Esophagus muscularis mucosa (tissue), 4 donors: ENCODE results near the gene TMEM86A.

Experiments used
- EP300 ChIP-seq: sonication (generic); formaldehyde crosslinking; IDR thresholded peaks from one replicate; pipeline ENCODE4 v1.6.1; 2017; ENCODE audit warnings: antibody characterized with exemption
- POLR2A ChIP-seq: fragments of 450-650 bp; IDR thresholded peaks from one replicate; pipeline ENCODE4 v1.6.1; 2017; ENCODE audit warnings: antibody characterized with exemption, moderate library complexity, mild to moderate bottlenecking, low read depth
- TF ChIP-seq, protein P1 (sequence below), 3 experiments: fragments of 200-600 bp in 2 of 3; fragments of 450-650 bp in 1 of 3; sonication (generic) in 2 of 3; IDR thresholded peaks; one replicate each; pipeline ENCODE4 v1.5.1; 2017 to 2019; ENCODE audit warnings: antibody characterized with exemption in 3 of 3, mild to moderate bottlenecking in 2 of 3, moderate library complexity in 1 of 3

DNA sequence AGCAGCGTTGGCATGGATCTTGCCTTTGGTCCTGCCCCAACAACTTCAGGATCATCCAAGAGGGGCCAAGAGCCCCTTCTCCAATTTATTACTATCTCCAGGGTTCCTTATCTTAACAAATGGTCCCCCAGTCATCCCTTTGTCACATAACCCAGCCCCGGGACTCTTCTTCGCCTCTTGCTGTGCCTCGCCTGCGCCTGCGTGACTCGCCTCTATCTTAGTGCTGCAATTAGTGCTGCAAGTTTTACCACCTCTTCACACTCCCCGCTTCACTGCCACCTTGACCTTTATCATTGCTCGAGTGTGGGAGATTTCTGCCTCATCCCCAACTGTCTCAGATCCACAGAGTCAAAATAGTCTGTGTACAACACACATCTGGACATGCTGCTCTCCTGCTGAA is 31.4 kb downstream of the TMEM86A start:
- TF ChIP-seq, protein P1, sequence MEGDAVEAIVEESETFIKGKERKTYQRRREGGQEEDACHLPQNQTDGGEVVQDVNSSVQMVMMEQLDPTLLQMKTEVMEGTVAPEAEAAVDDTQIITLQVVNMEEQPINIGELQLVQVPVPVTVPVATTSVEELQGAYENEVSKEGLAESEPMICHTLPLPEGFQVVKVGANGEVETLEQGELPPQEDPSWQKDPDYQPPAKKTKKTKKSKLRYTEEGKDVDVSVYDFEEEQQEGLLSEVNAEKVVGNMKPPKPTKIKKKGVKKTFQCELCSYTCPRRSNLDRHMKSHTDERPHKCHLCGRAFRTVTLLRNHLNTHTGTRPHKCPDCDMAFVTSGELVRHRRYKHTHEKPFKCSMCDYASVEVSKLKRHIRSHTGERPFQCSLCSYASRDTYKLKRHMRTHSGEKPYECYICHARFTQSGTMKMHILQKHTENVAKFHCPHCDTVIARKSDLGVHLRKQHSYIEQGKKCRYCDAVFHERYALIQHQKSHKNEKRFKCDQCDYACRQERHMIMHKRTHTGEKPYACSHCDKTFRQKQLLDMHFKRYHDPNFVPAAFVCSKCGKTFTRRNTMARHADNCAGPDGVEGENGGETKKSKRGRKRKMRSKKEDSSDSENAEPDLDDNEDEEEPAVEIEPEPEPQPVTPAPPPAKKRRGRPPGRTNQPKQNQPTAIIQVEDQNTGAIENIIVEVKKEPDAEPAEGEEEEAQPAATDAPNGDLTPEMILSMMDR (IDR thresholded peaks at IDR 0.05), result no peak
- TF ChIP-seq EP300, result no peak
- no peak for TF ChIP-seq POLR2A
